PC-3 (cell line): ENCODE data around the gene ERP44.

Experiments used
- CTCF ChIP-seq: fragments of 300-600 bp; sonication (generic); conservative IDR thresholded peaks from 2 replicates; pipeline ENCODE4 v1.5.1; 2017; ENCODE audit warnings: antibody characterized with exemption, low read depth, mild to moderate bottlenecking, low read length
- EZH2 ChIP-seq: fragments of 300-600 bp; sonication (generic); IDR thresholded peaks from one replicate; pipeline ENCODE4 v1.6.1; 2017; ENCODE audit warnings: antibody characterized with exemption, mild to moderate bottlenecking, low read length; ENCODE audit not compliant: unreplicated experiment

GRCh38 chr9:100120286-100120685, 21.5 kb upstream of the ERP44 start:
- TF ChIP-seq CTCF (no peak), EZH2 (no peak)
